HG03565 (cell line): ENCODE measurements around the gene PNMA8C.
"Not testable (repeated sequence)": the region's sequence is repeated elsewhere in the genome, so short reads cannot be mapped to it uniquely, and the experiment has no call there.

Experiments used
- ATAC-seq: cut with Tn5 transposase; IDR thresholded peaks from one replicate; pipeline ENCODE4 v1.9.1; 2021; ENCODE audit warnings: mild to moderate bottlenecking, moderate library complexity; ENCODE audit not compliant: unreplicated experiment

The PNMA8C gene

GRCh38 chr19:46390866-46391265 lies 37.9 kb downstream of the PNMA8C start:
- ATAC-seq: no peak

- no peak for ATAC-seq
Observed at GRCh38 chr19:46390121-46390858, 38.4 kb downstream of the PNMA8C start.

GRCh38 chr19:46388311-46389095 lies 40.2 kb downstream of the PNMA8C start:
- ATAC-seq: no peak

- ATAC-seq: no peak
Observed at GRCh38 chr19:46387713-46388130, 41.0 kb downstream of the PNMA8C start.

GRCh38 chr19:46386996-46387712 lies 41.6 kb downstream of the PNMA8C start:
- ATAC-seq: no peak

- ATAC-seq: no peak
Observed at GRCh38 chr19:46386151-46386550, 42.6 kb downstream of the PNMA8C start.

- ATAC-seq: no peak
Observed at GRCh38 chr19:46385636-46386035, 43.1 kb downstream of the PNMA8C start.

- no peak for ATAC-seq
Observed at GRCh38 chr19:46384396-46384795, 44.3 kb downstream of the PNMA8C start.

- no peak for ATAC-seq
Observed at GRCh38 chr19:46383846-46384245, 44.9 kb downstream of the PNMA8C start.

- ATAC-seq: no peak
Observed at GRCh38 chr19:46383171-46383815, 45.4 kb downstream of the PNMA8C start.

- no peak for ATAC-seq
Observed at GRCh38 chr19:46381756-46382345, 46.9 kb downstream of the PNMA8C start.

GRCh38 chr19:46381346-46381745 lies 47.4 kb downstream of the PNMA8C start:
- ATAC-seq: no peak

GRCh38 chr19:46380690-46381089 lies 48.0 kb downstream of the PNMA8C start:
- no peak for ATAC-seq

- ATAC-seq: no peak
Observed at GRCh38 chr19:46378268-46378667, 50.5 kb downstream of the PNMA8C start.

- no peak for ATAC-seq
Observed at GRCh38 chr19:46376241-46377153, 52.2 kb downstream of the PNMA8C start.

- ATAC-seq: not testable (repeated sequence)
Observed at GRCh38 chr19:46375476-46376067, 53.2 kb downstream of the PNMA8C start.
